Ammon's horn (tissue), 1 donor: ENCODE results near the gene DLGAP4.

ENCODE experiments used
- DNase-seq: peaks from one replicate; pipeline ENCODE4 v3.0.0-alpha.2; 2016; ENCODE audit warnings: low spot score

The DLGAP4 gene

DNA sequence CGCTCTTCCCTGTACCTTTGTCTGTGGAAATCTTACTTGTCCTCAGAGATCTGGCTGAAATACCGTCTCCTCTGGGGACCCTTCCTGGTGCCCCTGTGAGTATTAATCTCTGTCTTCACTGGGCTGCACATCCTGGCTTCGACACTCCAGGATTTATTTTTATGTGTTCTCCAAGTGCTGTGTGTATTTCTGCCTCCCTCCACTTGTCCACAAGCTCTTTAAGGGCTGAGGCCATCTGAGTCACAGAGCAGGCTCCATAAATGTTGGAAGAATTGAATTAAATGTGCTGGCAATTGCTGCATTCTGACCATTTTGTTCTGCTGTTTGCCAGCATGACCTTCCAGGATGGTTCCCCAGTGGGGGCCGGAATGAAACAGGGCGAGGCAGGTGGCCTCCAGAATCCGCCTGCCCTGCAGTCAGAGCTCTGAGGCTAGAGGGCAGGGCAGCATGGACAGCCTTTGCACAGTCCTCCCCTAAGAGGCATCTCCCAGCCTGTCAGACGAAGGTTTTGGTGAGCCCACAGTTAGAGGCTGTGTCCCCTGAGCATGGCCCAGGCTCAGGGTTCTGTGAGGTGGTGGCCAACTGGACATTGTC, 105.8 kb downstream of the DLGAP4 start:
- DNase-seq, result no peak

DNA sequence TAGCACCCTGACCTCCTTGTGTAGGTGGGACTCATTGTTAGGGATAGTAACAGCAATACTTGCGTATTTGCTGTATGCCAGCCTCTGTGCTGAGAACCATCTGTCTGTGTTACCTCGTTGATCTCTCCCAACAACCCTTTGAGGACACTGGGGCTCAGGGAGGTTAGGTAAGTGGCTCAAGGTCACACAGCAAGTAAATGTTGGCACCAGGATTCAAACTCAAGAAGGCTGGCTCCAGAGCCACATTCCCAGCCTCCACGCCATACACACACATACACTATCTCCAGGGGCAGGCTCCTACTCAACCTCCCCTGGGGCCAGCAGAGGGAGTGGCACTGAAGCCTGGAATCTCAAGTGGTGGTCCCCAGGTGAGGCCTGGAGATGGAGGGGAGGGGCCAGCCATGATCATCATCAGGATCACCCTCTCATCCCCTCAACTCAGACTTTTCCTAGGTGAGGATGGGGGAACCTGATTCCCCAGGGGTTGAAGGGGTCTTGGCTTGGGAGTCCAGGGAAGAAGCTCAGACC, 109.4 kb downstream of the DLGAP4 start:
- DNase-seq, result no peak

- DNase-seq, result no peak
These were observed 112.6 kb downstream of the DLGAP4 start for GRCh38 chr20:36418711-36419110.

DNA sequence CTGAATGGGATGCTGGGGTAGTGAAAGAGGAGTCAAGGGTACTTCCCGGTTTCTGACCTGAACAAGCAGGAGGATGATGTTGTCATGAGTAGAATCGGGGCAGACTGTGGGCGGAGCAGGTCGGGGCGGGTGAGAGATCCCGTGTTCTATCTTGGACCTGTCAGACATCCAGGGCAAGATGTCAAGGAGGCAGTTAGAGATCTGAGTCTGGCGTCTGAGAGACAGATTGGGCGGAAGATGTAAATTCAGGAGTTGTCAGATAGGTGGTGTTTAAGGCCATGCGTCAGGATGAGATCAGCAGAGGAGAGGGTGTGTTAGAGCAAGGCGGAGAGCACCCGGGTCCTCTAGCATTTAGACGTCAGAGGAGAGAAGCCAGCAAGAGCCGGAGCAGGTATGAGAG, 115.5 kb downstream of the DLGAP4 start:
- DNase-seq, result no peak

- no peak for DNase-seq
These were observed 118.2 kb downstream of the DLGAP4 start for GRCh38 chr20:36424314-36424713.

DNA sequence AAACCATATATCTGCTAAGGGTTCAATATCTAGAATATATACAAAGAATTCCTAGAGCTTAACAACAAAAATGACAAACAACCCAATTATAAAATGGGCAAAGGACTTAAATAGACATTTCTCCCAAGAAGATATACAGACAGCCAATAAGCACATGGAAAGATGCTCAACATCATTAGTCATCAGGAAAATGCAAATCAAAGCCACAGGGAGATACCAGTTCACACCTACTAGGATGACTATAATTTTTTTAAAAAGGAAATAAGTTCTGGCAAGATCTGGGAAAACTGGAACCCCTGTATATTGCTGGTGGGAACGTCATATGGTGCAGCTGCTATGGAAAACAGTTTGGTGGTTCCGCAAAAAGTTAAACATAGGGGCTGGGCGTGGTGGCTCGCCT, 119.0 kb downstream of the DLGAP4 start:
- DNase-seq, result no peak

DNA sequence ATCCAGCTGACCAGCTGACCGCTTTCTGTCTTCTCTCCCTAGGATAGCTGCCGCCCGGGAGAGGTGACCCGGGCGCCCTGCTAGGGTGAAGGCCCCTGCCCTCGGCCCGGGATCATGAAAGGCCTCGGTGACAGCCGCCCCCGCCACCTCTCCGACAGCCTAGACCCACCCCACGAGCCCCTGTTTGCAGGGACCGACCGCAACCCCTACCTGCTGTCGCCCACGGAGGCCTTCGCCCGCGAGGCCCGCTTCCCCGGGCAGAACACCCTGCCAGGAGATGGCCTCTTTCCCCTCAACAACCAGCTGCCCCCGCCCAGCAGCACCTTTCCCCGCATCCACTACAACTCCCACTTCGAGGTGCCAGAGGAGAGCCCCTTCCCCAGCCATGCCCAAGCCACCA, 125.5 kb downstream of the DLGAP4 start:
- DNase-seq, result no peak

- DNase-seq, result no peak
These were observed 126.0 kb downstream of the DLGAP4 start for GRCh38 chr20:36432096-36432495.

- peak; percentile 41 for DNase-seq
These were observed 128.2 kb downstream of the DLGAP4 start for GRCh38 chr20:36434383-36434782.

GRCh38 chr20:36435124-36435523, 129.0 kb downstream of the DLGAP4 start:
- no peak for DNase-seq

- DNase-seq, result no peak
These were observed 129.7 kb downstream of the DLGAP4 start for GRCh38 chr20:36435592-36436541.

GRCh38 chr20:36439040-36439730, 133.0 kb downstream of the DLGAP4 start:
- DNase-seq, result peak; percentile 61

GRCh38 chr20:36439731-36440072, 133.6 kb downstream of the DLGAP4 start:
- DNase-seq, result no peak

DNA sequence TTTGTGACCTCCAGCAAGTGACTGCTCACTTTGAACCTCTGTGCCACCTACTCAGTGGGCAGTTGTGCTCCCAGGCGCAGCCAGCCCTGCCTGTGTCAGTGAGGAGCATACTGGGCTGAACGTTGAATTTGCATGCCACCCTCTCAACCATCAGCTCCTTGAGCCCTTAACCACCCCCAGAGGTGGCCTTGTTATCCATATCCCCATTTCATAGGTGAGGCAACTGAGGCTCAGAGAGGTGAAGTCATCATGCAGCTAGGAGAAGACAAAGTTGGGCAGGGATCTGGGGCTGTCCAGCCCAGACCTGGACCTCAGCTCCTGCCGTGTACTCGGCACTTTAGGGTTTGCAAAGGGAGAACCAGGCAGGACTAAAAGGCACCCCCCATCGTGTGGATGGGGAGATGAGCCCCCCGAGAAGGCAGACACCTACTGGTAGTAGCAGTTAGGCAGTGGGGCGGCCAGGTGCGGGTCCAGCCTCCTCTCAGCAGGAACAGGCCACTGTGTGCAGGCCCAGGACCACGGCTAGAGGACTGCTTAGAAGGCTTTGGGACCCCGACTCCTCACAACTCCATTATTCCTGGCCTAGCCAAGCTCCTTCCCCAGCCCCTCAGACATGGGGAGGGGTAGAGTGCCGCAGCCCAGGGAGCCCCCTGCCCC, 134.4 kb downstream of the DLGAP4 start:
- DNase-seq, result no peak

DNA sequence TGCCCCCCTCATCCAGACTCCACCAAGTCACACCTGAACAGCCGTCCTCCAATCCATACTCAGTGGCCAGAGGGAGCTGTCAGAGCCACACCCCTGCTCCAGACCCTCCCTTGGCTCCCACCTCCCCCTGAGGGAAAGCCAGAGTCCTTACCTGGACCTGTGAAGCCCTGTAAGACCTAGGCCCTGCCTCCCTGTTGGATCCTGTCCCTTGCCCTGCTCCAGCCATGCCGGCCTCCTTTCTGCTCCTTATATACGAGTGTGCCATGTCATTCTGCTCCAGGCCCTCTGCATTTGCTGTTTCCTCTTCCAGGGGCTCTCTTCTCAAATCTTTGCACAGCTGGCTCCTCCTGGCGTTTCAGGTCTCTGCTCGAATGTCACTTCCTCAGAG, 134.9 kb downstream of the DLGAP4 start:
- no peak for DNase-seq

DNA sequence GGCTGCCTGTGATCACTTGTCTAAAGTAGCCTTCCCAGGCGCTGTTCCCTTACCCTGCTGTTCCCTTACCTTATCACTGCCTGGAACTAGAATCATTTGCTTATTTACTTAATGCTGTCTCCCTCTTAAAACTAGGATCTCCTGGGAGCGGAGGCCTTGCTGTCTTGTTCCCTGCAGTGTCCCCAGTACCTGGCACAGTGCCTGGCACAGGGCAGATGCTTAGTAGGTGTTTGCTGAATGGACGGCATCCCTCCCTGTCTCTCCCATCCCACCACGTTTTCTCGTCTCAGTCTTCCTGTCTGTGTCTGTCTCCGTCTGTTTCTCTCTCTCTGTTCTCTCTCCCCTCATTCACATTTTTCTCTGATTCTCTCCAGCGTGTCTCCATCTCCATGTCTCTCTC, 135.3 kb downstream of the DLGAP4 start:
- DNase-seq, result no peak

DNA sequence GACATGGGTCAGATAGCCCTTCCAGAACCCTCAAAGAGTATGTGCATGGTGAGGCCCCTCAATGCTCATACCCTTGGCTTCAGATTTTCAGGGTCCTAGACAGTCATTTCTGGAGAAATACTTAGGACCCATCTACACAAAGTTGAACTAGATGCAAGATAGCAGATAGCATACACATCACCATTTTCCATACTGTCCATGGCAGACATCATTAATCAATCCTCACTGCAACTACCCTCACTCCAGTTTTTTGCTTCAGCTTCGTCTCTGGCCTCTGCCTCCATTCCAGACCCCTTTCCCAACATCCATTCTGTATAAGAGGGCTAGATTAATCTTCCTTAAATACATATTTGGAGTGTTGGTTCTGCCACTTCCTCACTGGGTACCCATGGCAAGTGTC, 139.7 kb downstream of the DLGAP4 start:
- DNase-seq, result no peak

DNA sequence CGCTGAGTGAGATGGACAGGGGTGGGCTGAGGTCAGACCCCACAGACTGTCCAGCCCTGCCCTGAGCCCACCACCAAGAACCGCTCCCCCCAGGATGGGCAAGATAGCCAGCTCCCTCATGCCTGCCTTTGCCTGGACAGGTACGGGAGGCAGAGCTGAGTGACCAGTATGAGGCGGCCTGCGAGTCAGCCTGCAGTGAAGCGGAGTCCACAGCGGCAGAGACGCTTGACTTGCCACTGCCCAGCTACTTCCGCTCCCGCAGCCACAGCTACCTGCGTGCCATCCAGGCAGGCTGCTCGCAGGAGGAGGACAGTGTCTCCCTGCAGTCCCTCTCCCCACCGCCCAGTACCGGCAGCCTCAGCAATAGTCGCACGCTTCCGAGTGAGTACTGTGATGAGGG, 140.4 kb downstream of the DLGAP4 start:
- no peak for DNase-seq

- DNase-seq, result no peak
These were observed 141.0 kb downstream of the DLGAP4 start for GRCh38 chr20:36447101-36447500.

DNA sequence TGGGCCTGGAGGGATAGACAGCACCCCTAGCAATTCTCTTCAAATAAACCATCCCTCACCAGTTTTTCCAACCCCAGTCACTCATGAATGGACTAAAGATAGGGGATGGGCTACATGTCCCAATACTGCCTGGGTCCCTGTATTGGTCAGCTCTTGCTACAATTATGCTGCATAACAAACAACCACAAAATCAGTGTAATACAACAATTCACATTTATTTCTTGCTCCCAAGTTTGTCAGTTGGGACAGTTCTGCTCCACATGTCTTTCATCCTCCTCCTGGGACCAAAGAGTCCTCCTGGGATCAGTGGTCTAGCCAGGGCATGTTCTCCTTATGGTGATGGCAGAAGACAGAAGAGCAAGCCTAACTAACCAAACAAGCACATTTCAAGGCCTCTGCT, 143.5 kb downstream of the DLGAP4 start:
- no peak for DNase-seq

DNA sequence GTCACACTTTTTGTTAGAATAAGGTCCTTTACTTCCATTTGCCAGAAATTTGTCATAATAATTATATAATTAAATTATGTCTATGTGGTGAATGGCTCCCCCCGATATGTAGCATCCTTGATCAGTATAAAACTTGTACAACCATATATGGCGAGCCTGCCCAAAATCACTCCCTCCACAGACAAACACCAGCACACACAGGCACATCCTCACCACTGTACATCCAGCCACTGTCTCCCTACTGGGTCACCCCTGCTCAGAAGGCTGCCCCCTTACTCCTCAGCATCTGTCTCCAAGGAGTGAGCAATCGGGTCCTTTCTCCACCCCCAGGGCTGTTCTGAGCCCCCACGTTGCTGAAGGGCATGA, 148.2 kb downstream of the DLGAP4 start:
- DNase-seq, result no peak

DNA sequence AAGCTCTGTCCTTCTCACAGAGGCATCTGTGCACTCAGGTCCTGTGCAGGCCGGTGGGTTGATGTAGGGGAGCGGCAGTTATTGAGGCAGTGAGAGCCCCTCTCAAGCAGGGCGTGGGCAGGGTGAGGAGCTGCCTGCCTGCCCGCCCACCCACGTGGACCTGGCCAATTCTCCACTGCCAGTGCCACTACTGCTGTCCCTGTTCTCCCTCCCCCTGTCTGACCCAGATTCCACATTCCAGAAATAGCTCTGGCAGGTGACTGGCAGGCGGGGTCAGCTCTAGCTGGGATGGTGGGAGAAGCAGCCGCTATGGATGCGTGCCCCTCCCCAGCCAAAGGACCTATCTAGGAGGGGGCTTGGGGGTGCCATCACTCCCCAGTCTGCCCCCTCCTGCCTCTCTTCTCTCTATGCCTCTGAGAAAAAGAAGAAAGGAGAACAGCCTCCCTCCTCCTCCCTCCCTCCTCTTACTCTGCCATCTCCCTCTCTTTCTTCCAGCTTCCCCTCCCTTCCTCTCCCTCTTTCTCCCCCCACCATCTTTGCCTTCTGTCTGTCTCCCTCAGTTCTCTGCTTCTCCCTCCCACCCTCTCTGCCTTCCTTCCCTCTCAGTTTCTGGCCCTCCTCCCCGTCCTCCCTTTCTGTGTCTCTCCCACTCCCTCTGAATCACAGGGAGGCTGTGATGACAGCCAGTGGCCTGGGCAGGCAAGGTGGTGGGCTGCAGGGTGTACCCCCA, 148.7 kb downstream of the DLGAP4 start:
- DNase-seq, result peak; percentile 62
